Mesenchymal stem cell (in vitro differentiated cells and primary cell): ENCODE measurements around the gene POLRMT.

ENCODE experiments used
- DNase-seq: peaks from one replicate; pipeline ENCODE4 v3.0.0-alpha.2; 2013
- H2AFZ ChIP-seq: one replicate; pipeline ENCODE4 v1.6.1; 2013; ENCODE audit warnings: low read depth, mild to moderate bottlenecking, control low read depth, inconsistent platforms, low read length, moderate library complexity
- H2AK5ac ChIP-seq: 2 replicates; pipeline ENCODE4 v1.6.1; 2013; ENCODE audit warnings: low read length, moderate library complexity, mild to moderate bottlenecking, inconsistent platforms; ENCODE audit not compliant: severe bottlenecking
- H2BK120ac ChIP-seq: one replicate; pipeline ENCODE4 v1.6.1; 2013; ENCODE audit warnings: low read depth, mild to moderate bottlenecking, inconsistent platforms, low read length, moderate library complexity
- H2BK12ac ChIP-seq, 2 experiments: one replicate each; pipeline ENCODE4 v1.6.1; 2013; ENCODE audit warnings: inconsistent platforms in 2 of 2, low read length in 2 of 2, mild to moderate bottlenecking in 2 of 2, moderate library complexity in 2 of 2, control low read depth in 1 of 2
- H2BK15ac ChIP-seq: one replicate; pipeline ENCODE4 v1.6.1; 2013; ENCODE audit warnings: mild to moderate bottlenecking, low read depth, inconsistent platforms; ENCODE audit not compliant: poor library complexity, severe bottlenecking
- H2BK5ac ChIP-seq: 2 replicates; pipeline ENCODE4 v1.6.1; 2013; ENCODE audit warnings: low read depth, mild to moderate bottlenecking, low read length, control low read depth, inconsistent platforms; ENCODE audit not compliant: poor library complexity, severe bottlenecking
- H3K14ac ChIP-seq, 2 experiments: one replicate each; pipeline ENCODE4 v1.6.1; 2013; ENCODE audit warnings: inconsistent platforms in 2 of 2, low read length in 2 of 2, control low read depth in 1 of 2, mild to moderate bottlenecking in 1 of 2, moderate library complexity in 1 of 2
- H3K18ac ChIP-seq, 2 experiments: one replicate each; pipeline ENCODE4 v1.6.1; 2013; ENCODE audit warnings: inconsistent platforms in 2 of 2, low read length in 2 of 2, control low read depth in 1 of 2, low read depth in 1 of 2, mild to moderate bottlenecking in 1 of 2
- H3K23ac ChIP-seq, 2 experiments: one replicate each; pipeline ENCODE4 v1.6.1; 2013; ENCODE audit warnings: inconsistent platforms in 2 of 2, low read length in 2 of 2, mild to moderate bottlenecking in 2 of 2, moderate library complexity in 2 of 2, control low read depth in 1 of 2
- H3K27ac ChIP-seq: 2 replicates; pipeline ENCODE4 v1.5.1; 2013; ENCODE audit warnings: mild to moderate bottlenecking, moderate library complexity, low read length, control low read depth, inconsistent platforms; ENCODE audit not compliant: poor library complexity, severe bottlenecking
- H3K27me3 ChIP-seq, 2 experiments: 2 replicates each; pipeline versions ENCODE4 v1.6.1 to v1.7.0; 2013; ENCODE audit warnings: low read length in 2 of 2, mild to moderate bottlenecking in 2 of 2, moderate library complexity in 2 of 2, control low read depth in 1 of 2, inconsistent platforms in 1 of 2; ENCODE audit not compliant: control insufficient read depth in 1 of 2, insufficient read depth in 1 of 2
- H3K36me3 ChIP-seq, 2 experiments: 2 replicates each; pipeline versions ENCODE4 v1.6.1 to v1.7.0; 2013; ENCODE audit warnings: low read length in 2 of 2, control low read depth in 1 of 2, inconsistent platforms in 1 of 2, low read depth in 1 of 2, mild to moderate bottlenecking in 1 of 2; ENCODE audit not compliant: insufficient read depth in 2 of 2, control insufficient read depth in 1 of 2
- H3K4ac ChIP-seq, 2 experiments: one replicate each; pipeline ENCODE4 v1.6.1; 2013; ENCODE audit warnings: inconsistent platforms in 2 of 2, low read length in 2 of 2, mild to moderate bottlenecking in 2 of 2, moderate library complexity in 2 of 2, control low read depth in 1 of 2, low read depth in 1 of 2
- H3K4me1 ChIP-seq: 2 replicates; pipeline ENCODE4 v1.6.1; 2013; ENCODE audit warnings: low read depth, low read length, control low read depth; ENCODE audit not compliant: control insufficient read depth, insufficient read depth
- H3K4me2 ChIP-seq: 2 replicates; pipeline ENCODE4 v1.6.1; 2013; ENCODE audit warnings: low read length, mild to moderate bottlenecking, inconsistent platforms; ENCODE audit not compliant: poor library complexity, severe bottlenecking
- H3K4me3 ChIP-seq, 2 experiments: 2 replicates each; pipeline versions ENCODE4 v1.5.1 to v1.7.0; 2013; ENCODE audit warnings: low read length in 2 of 2, mild to moderate bottlenecking in 2 of 2, control low read depth in 1 of 2, low read depth in 1 of 2; ENCODE audit not compliant: insufficient read depth in 1 of 2
- H3K79me1 ChIP-seq: replicated peaks from 2 replicates; pipeline ENCODE4 v1.6.1; 2013; ENCODE audit warnings: mild to moderate bottlenecking, control low read depth, low read length, inconsistent platforms; ENCODE audit not compliant: poor library complexity, severe bottlenecking
- H3K9ac ChIP-seq: 2 replicates; pipeline ENCODE4 v1.7.0; 2013; ENCODE audit warnings: mild to moderate bottlenecking, low read length, moderate library complexity
- H3K9me3 ChIP-seq: 2 replicates; pipeline ENCODE4 v1.7.0; 2013; ENCODE audit warnings: mild to moderate bottlenecking, low read length; ENCODE audit not compliant: control insufficient read depth
- H4K8ac ChIP-seq: one replicate; pipeline ENCODE4 v1.6.1; 2013; ENCODE audit warnings: inconsistent platforms, mild to moderate bottlenecking, low read length, moderate library complexity
- H4K91ac ChIP-seq: one replicate; pipeline ENCODE4 v1.6.1; 2013; ENCODE audit warnings: mild to moderate bottlenecking, low read length, inconsistent platforms
- WGBS: methylation state at CpG from one replicate; pipeline ENCODE4 v1.1.7; 2013; ENCODE audit warnings: mixed read lengths; 5-methylcytosine and 5-hydroxymethylcytosine counted together

POLRMT gene

GRCh38 chr19:619286-620002 lies 13.9 kb downstream of the POLRMT start:
- H3K9me3 ChIP-seq: no peaks in the 10 kb centered on the region
- H3K23ac ChIP-seq: no peak overlapping the region
- peaks cover 29 to 90% of the 10 kb centered on the region in 2 experiments for H3K36me3 ChIP-seq
- H2BK15ac ChIP-seq: no peak overlapping the region
- H3K9ac ChIP-seq: no peak overlapping the region
- H3K4ac ChIP-seq: no peak overlapping the region
- H3K14ac ChIP-seq: no peak overlapping the region
- no peak overlapping the region for H2BK12ac ChIP-seq
- peaks cover 22% of the 10 kb centered on the region for H3K4me1 ChIP-seq
- no peak overlapping the region for H3K4me2 ChIP-seq
- H3K27me3 ChIP-seq: peaks cover 0 to 4% of the 10 kb centered on the region in 2 experiments
- H3K27ac ChIP-seq: no peak overlapping the region
- H3K4me3 ChIP-seq: no peak overlapping the region
- H4K8ac ChIP-seq: no peak overlapping the region
- no peak overlapping the region for H3K18ac ChIP-seq
- no peak overlapping the region for H2AFZ ChIP-seq
- H2BK120ac ChIP-seq: no peak overlapping the region
- no peak for DNase-seq
- H2BK5ac ChIP-seq: no peak overlapping the region
- WGBS: 97% methylated on average over 41 of the region's 47 CpGs
- peaks cover 10% of the 10 kb centered on the region for H3K79me1 ChIP-seq
- H2AK5ac ChIP-seq: no peak overlapping the region
- no peak overlapping the region for H4K91ac ChIP-seq

- Histone ChIP-seq H3K79me1 (peaks cover 10% of the 10 kb centered on the region), H2BK15ac (no peak overlapping the region), H3K36me3 (peaks cover 23 to 96% of the 10 kb centered on the region in 2 experiments), H2BK12ac (no peak overlapping the region), H4K91ac (no peak overlapping the region), H3K4ac (no peak overlapping the region), H2BK5ac (no peak overlapping the region), H2AFZ (no peak overlapping the region), H3K23ac (no peak overlapping the region), H3K9me3 (no peaks in the 10 kb centered on the region), H2AK5ac (no peak overlapping the region), H3K27ac (no peak overlapping the region), H3K27me3 (peaks cover 0 to 4% of the 10 kb centered on the region in 2 experiments), H2BK120ac (no peak overlapping the region), H3K4me3 (no peak overlapping the region), H3K4me2 (no peak overlapping the region), H4K8ac (no peak overlapping the region), H3K18ac (no peak overlapping the region), H3K14ac (no peak overlapping the region), H3K4me1 (peaks cover 20% of the 10 kb centered on the region), H3K9ac (no peak overlapping the region)
- no peak for DNase-seq
- 96% methylated on average over 27 of the region's 27 CpGs for WGBS
Measured at GRCh38 chr19:618674-619285, 14.6 kb downstream of the POLRMT start.

GRCh38 chr19:618247-618619 lies 15.1 kb downstream of the POLRMT start:
- Histone ChIP-seq H3K9me3 (no peaks in the 10 kb centered on the region), H2BK120ac (no peak overlapping the region), H2AK5ac (no peak overlapping the region), H3K23ac (no peak overlapping the region), H3K14ac (no peak overlapping the region), H3K79me1 (peaks cover 10% of the 10 kb centered on the region), H3K9ac (no peak overlapping the region), H3K4ac (no peak overlapping the region), H2AFZ (no peak overlapping the region), H3K36me3 (peaks cover 18 to 95% of the 10 kb centered on the region in 2 experiments), H3K18ac (no peak overlapping the region), H2BK5ac (no peak overlapping the region), H2BK15ac (no peak overlapping the region), H2BK12ac (no peak overlapping the region), H3K27ac (no peak overlapping the region), H3K4me2 (no peak overlapping the region), H4K91ac (no peak overlapping the region), H4K8ac (no peak overlapping the region), H3K4me1 (peaks cover 15% of the 10 kb centered on the region), H3K27me3 (peaks cover 0 to 4% of the 10 kb centered on the region in 2 experiments), H3K4me3 (no peak overlapping the region)
- no peak for DNase-seq
- WGBS: 88% methylated on average over 17 of the region's 19 CpGs

- H2BK120ac ChIP-seq: no peak overlapping the region
- peaks cover 10% of the 10 kb centered on the region for H3K4me1 ChIP-seq
- H3K4ac ChIP-seq: no peak overlapping the region
- H3K18ac ChIP-seq: no peak overlapping the region
- no peak overlapping the region for H3K4me2 ChIP-seq
- H3K4me3 ChIP-seq: no peak overlapping the region
- no peak overlapping the region for H2AK5ac ChIP-seq
- H3K9me3 ChIP-seq: no peaks in the 10 kb centered on the region
- no peak overlapping the region for H2BK5ac ChIP-seq
- no peak overlapping the region for H4K91ac ChIP-seq
- H2BK12ac ChIP-seq: no peak overlapping the region
- no peak overlapping the region for H3K9ac ChIP-seq
- no peak overlapping the region for H2BK15ac ChIP-seq
- H3K27ac ChIP-seq: no peak overlapping the region
- H3K14ac ChIP-seq: no peak overlapping the region
- DNase-seq: no peak
- H4K8ac ChIP-seq: no peak overlapping the region
- peaks cover 18 to 94% of the 10 kb centered on the region in 2 experiments for H3K36me3 ChIP-seq
- H3K23ac ChIP-seq: no peak overlapping the region
- no peak overlapping the region for H2AFZ ChIP-seq
- peaks cover 0 to 4% of the 10 kb centered on the region in 2 experiments for H3K27me3 ChIP-seq
- WGBS: 93% methylated on average over 26 of the region's 29 CpGs
- peaks cover 12% of the 10 kb centered on the region for H3K79me1 ChIP-seq
Measured at GRCh38 chr19:617551-618246, 15.6 kb downstream of the POLRMT start.
